Hair follicle dermal papilla cell (primary cell): ENCODE measurements around the gene CDK5R1. TPM values are rescaled to one million over a fixed set of nuclear protein-coding genes. Genes with fewer than 3 reads are reported as not detected.

Source experiments
- small RNA-seq: library from RNA; depleted of rRNA; stranded (forward); fragments of <200 nt; gene quantifications from one replicate; pipeline ENCODE3, GENCODE V24; 2012
- total RNA-seq: library from RNA; depleted of rRNA; stranded (reverse); fragments of >200 nt; gene quantifications from 2 replicates; pipeline ENCODE4 v1.2.3, GENCODE V29; 2012

CDK5R1 gene
- total RNA-seq, result 0.61 and 0.65 TPM in 2 replicates

DNA sequence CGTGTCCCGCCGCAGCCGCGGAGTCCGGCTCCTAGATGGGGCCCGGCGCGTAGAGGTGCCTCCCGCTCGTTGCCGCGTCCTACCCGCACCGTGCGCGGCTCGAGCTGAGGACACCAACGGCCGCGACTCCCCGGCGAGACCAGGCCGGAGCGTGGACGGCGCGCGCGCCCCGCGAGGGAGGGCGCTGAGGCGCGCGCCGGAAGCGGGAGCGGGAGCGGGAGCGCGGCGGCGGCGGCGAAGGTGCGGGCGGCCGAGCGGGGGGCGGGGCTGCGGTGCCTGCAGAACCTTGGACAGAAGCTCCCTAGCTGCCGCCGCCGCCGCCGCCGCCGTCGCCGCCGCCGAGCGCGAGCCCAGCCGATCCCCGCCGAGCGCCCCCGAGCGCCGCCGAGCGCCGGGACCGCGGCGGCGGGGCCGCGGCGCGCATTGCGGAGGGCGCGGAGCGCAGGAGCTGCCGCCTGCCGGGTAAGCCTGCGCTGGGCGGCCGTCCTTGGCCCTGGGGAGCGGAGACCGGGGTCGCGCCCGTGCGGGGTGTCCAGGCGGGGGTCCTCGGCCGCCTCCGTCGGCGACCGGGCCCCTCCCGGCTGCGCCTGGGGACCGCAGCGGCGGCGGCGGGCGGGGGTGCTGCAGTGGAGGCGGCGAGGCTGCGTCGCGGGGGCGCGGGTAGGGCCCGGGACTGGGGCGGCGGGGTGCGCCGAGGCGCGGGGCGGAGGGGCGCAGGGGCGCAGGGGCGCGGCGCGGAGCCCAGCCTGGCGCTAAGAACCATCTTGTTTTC is at the start of gene CDK5R1:
Gene CDK5R1 (plus strand): TSS at position 293 of the 772 bp plus-strand sequence. CDS start 628 bp downstream, outside the sequence.

DNA sequence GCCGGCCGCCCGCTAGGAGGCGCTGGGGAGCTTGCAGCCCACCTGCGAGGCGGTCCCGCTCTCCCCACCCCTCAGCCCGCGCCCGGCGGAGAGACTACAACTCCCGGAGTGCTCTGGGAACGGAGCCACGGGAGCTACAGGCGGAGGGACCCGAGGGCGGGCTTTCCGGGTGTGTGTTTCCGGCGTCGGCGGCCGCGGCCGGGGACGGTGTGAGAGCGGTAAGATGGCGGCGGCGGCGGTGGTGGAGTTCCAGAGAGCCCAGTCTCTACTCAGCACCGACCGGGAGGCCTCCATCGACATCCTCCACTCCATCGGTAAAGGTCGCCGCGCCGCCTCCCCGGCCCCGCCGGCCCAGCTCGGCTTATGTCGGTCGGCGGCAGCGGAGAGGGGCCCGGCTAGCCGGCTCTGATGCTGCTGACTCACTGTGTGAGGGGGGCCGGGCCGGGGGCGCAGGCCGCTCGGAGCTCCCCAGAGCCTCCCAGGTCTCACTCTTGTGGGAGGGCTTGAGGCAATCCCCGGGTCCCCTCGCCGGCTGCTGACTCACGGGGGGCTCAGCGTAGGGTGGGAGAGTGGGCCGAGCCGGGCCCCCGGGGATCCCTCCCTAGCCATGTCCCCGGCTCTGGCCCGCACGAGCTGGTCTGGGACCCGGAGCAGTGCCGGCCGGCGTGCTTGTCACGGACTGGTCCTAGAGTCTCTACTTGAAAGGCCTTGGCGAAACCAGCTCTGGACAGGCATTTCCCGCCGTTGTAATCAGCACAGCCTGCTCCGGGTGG is 42.3 kb upstream of the CDK5R1 start, which contains the start of gene PSMD11:
Gene PSMD11 (plus strand): TSS at position 210 of the 773 bp plus-strand sequence. CDS start 14 bp downstream, at position 224.

Small RNA genes within 50 kb of the gene (small RNA-seq; reads per million reads assigned to genes)
- not detected for gene RF00019

Other genes with a start within 250 kb of the CDK5R1 start
- gene RHBDL3, start 221.2 kb upstream of the CDK5R1 start, total RNA-seq, result 0.12 and 0.49 TPM in 2 replicates
- gene C17orf75, start 144.8 kb upstream of the CDK5R1 start, total RNA-seq, result 9.1 and 10.5 TPM in 2 replicates
- gene ZNF207, start 136.8 kb upstream of the CDK5R1 start, total RNA-seq, result 149 and 183 TPM in 2 replicates
- 79.2 and 80.9 TPM in 2 replicates for gene PSMD11, start 42.5 kb upstream of the CDK5R1 start, total RNA-seq